ENCODE data around the gene EEF2. TPM values are rescaled to one million over a fixed set of nuclear protein-coding genes. Genes with fewer than 3 reads are reported as not detected.
A peak's percentile ranks its signal among the peaks of the same experiment; 100 is the strongest.

The EEF2 gene
- total RNA-seq, 1 experiment from 2014 or later, result 3,615 TPM

DNA sequence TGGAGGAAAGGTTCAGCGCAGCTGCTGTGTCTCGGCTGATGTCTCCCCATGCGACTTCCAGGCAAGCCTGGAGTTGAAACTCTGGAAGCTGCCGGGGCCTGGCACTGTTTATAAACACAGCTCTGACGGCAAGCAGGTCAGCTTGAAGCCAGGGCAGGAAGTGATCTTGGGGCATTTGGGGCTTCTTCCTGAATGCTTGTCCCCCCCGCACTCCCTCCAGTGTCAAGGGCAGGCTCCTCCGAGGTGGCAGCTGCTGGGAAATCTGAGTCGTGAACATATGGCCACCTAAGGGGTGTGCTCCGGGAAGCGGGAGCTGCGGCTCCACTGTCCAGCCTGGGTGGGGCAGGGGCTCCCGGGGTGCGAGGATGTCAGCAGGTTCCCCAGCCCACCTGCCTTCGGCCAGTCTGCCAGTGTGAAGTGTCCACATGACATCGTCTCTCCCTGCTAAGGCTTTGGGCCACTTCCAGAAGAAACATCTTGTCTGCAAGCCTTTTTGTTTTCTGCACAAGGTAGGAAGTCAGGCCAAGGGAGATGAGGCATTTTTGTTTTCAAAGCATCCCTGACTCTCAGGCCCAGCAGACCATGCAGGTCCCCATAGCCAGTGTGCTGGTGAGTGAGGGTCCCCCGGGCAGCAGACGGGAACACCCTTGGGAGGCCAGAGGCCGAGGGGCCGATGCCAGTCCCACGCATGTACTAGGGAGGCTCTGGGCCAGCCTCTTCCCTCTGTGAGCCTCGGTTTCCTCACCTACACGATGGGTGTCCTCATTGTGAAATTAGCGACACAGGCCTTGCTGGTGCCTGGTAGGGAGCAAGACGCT, 24.9 kb upstream of the EEF2 start:
- no peak overlapping the region for H2AK5ac ChIP-seq (ENCODE audit: insufficient read length, low read length)
- H2AFZ ChIP-seq (ENCODE audit: low read length), result no peak overlapping the region
- no peak overlapping the region for H3K14ac ChIP-seq (ENCODE audit: insufficient read depth, low read length)
- no peak overlapping the region for H4K91ac ChIP-seq (ENCODE audit: insufficient read length, low read depth, low read length)
- no peak overlapping the region for H3K4ac ChIP-seq (ENCODE audit: low read depth, low read length)
- no peaks in the 10 kb centered on the region for H4K20me1 ChIP-seq (ENCODE audit: control insufficient read depth, insufficient read depth, insufficient read length)
- no peaks in the 10 kb centered on the region for H3K9me3 ChIP-seq (ENCODE audit: control insufficient read depth, low read depth, low read length)
- H3K79me2 ChIP-seq (ENCODE audit: insufficient read depth, low read length), result peaks cover 17% of the 10 kb centered on the region; the same call in 1 of the 2 replicates
- H2BK5ac ChIP-seq (ENCODE audit: insufficient read length, low read length), result no peak overlapping the region
- H3K56ac ChIP-seq (ENCODE audit: insufficient read length, low read depth, low read length), result no peak overlapping the region
- H3K79me1 ChIP-seq (ENCODE audit: insufficient read depth, low read depth, low read length, poor library complexity, severe bottlenecking), result peaks cover 8% of the 10 kb centered on the region
- no peak overlapping the region for H3K18ac ChIP-seq (ENCODE audit: insufficient read length, low read depth, low read length)
- Mint-ChIP-seq H3K27me3 (ENCODE audit: low read depth) (no peaks in the 10 kb centered on the region), H3K27ac (no peak overlapping the region), H3K9me3 (no peaks in the 10 kb centered on the region), H3K4me3 (peak overlapping the region in 1 of 2 experiments; percentile 82; a peak in 3 of 5 replicates), H3K4me1 (peaks cover 13 to 20% of the 10 kb centered on the region in 2 experiments), H3K36me3 (ENCODE audit: insufficient read depth in 1 of 3, low read depth in 3 of 3) (peaks cover 6 to 22% (median 20%) of the 10 kb centered on the region in 3 experiments; a peak in 6 of 7 replicates)
- H3K23ac ChIP-seq (ENCODE audit: insufficient read length, low read depth, low read length), result no peak overlapping the region
- H4K5ac ChIP-seq (ENCODE audit: insufficient read length, low read depth, low read length), result no peak overlapping the region
- H2BK20ac ChIP-seq (ENCODE audit: low read depth, low read length, poor library complexity, severe bottlenecking), result no peak overlapping the region
- H2BK12ac ChIP-seq (ENCODE audit: insufficient read length, low read depth, low read length), result no peak overlapping the region
- H2BK15ac ChIP-seq (ENCODE audit: low read depth, low read length), result no peak overlapping the region
- H3K27ac ChIP-seq (ENCODE audit: insufficient read length, low read depth, low read length), result no peak overlapping the region
- WGBS (ENCODE audit: extremely low coverage, insufficient read length, low lambda C conversion rate), result no CpG with 5 or more reads among the region's 24 CpGs
- no peaks in the 10 kb centered on the region for H3K4me1 ChIP-seq (ENCODE audit: insufficient read depth, low read length)
- no peak overlapping the region for H3K4me2 ChIP-seq (ENCODE audit: insufficient read depth, insufficient read length, low read length)
- no peak overlapping the region for H4K8ac ChIP-seq (replicated peaks; ENCODE audit: insufficient read length, low read depth, low read length)
- no peak overlapping the region for H3K9ac ChIP-seq (ENCODE audit: extremely low read depth, insufficient read length, low read length)
- DNase-seq, result no peak
- H3K23me2 ChIP-seq (ENCODE audit: insufficient read length, low read depth, low read length, poor library complexity, severe bottlenecking), result peaks cover 10% of the 10 kb centered on the region
- H2BK120ac ChIP-seq (ENCODE audit: low read depth, low read length, poor library complexity, severe bottlenecking), result no peak overlapping the region
- H3T11ph ChIP-seq (ENCODE audit: low read length), result no peak overlapping the region
- TF ChIP-seq CTCF (conservative IDR thresholded peaks at IDR 0.05), result no peak
- H3K27me3 ChIP-seq (ENCODE audit: insufficient read depth, low read length), result no peaks in the 10 kb centered on the region

Data from H9 (cell line).